Activated CD8-positive, alpha-beta T cell treated with anti-CD3 and anti-CD28 coated beads for 36 hours (primary cell): Measurements from ENCODE around the gene POLD3. TPM values are rescaled to one million over a fixed set of nuclear protein-coding genes. Genes with fewer than 3 reads are reported as not detected.

Experiments
- ATAC-seq: fragments of 200-7000 bp; cut with Tn5 transposase; one replicate; pipeline ENCODE4 v1.10.0; 2021; ENCODE audit warnings: mild to moderate bottlenecking, moderate library complexity
- CTCF ChIA-PET: fragments of 350-600 bp; sonication (Branson Sonifier 250); formaldehyde crosslinking; loops from one replicate; lab custom pipeline; 2021; ENCODE audit warnings: antibody characterized with exemption; lab: Charles Lee
- POLR2A ChIA-PET: fragments of 350-600 bp; sonication (Branson Sonifier 250); formaldehyde crosslinking; loops from one replicate; lab custom pipeline; 2021; ENCODE audit warnings: antibody characterized with exemption; lab: Charles Lee
- DNase-seq: peaks from one replicate; pipeline ENCODE4 v3.0.0-alpha.2; 2020
- H3K27ac Mint-ChIP-seq: one replicate; pipeline ENCODE4 v1.8.0; 2021; ENCODE audit warnings: mild to moderate bottlenecking, mixed read lengths
- H3K27me3 Mint-ChIP-seq: one replicate; pipeline ENCODE4 v1.8.0; 2021; ENCODE audit warnings: mixed read lengths
- H3K36me3 Mint-ChIP-seq: one replicate; pipeline ENCODE4 v1.8.0; 2021; ENCODE audit warnings: low read depth, mixed read lengths
- H3K4me1 Mint-ChIP-seq: one replicate; pipeline ENCODE4 v1.8.0; 2021; ENCODE audit warnings: low read depth, mixed read lengths
- H3K4me3 Mint-ChIP-seq: one replicate; pipeline ENCODE4 v1.8.0; 2021; ENCODE audit warnings: mild to moderate bottlenecking, moderate library complexity, mixed read lengths
- H3K9me3 Mint-ChIP-seq: one replicate; pipeline ENCODE4 v1.8.0; 2021; ENCODE audit warnings: mixed read lengths
- intact Hi-C: fragments of 100-400 bp; cut with micrococcal nuclease; formaldehyde crosslinking; loops from one replicate; pipeline ENCODE4 v1.10.0; 2022
- total RNA-seq, 2 experiments: library from RNA; stranded (reverse); gene quantifications; one replicate each; pipeline ENCODE4 v1.2.3, GENCODE V29; 2021
- TF ChIP-seq, protein P1 (sequence below): fragments of 200-600 bp; IDR thresholded peaks from one replicate; pipeline ENCODE4 v1.8.0; 2022; ENCODE audit warnings: antibody characterized with exemption, mild to moderate bottlenecking

POLD3 gene
- total RNA-seq, 2 experiments from 2014 or later: 56.0 to 67.2 TPM

DNA sequence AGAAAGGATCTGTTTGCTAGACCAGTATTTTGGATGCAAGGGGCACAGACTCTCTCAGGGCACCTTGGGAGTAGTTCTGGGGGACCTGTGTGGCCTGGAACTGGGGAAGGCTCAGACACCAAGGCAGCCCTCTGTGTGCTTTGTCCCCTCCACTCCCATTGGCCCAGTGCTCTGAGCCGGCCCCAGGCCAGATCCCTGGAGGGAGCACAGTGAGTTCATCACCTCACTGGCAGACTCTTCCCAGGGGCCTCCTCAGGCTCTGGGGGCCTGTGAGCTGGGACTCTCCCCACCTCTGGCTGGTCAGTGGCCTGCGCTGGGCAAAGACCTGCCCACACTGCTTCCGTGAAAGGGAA, 87.1 kb downstream of the POLD3 start:
- ChIA-PET POLR2A (no interaction called here), CTCF (interaction anchor here (8.2 kb wide), 1 partner anchor 22 kb away, joined by 54 read pairs; no protein-coding TSS in a partner anchor)
- no peaks in the 10 kb centered on the region for H3K36me3 Mint-ChIP-seq
- intact Hi-C loops: no loop called here
- no peak overlapping the region for H3K27ac Mint-ChIP-seq
- H3K9me3 Mint-ChIP-seq: no peaks in the 10 kb centered on the region
- TF ChIP-seq, protein P1, sequence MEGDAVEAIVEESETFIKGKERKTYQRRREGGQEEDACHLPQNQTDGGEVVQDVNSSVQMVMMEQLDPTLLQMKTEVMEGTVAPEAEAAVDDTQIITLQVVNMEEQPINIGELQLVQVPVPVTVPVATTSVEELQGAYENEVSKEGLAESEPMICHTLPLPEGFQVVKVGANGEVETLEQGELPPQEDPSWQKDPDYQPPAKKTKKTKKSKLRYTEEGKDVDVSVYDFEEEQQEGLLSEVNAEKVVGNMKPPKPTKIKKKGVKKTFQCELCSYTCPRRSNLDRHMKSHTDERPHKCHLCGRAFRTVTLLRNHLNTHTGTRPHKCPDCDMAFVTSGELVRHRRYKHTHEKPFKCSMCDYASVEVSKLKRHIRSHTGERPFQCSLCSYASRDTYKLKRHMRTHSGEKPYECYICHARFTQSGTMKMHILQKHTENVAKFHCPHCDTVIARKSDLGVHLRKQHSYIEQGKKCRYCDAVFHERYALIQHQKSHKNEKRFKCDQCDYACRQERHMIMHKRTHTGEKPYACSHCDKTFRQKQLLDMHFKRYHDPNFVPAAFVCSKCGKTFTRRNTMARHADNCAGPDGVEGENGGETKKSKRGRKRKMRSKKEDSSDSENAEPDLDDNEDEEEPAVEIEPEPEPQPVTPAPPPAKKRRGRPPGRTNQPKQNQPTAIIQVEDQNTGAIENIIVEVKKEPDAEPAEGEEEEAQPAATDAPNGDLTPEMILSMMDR: no peak
- peaks cover 13% of the 10 kb centered on the region for H3K27me3 Mint-ChIP-seq
- no peaks in the 10 kb centered on the region for H3K4me1 Mint-ChIP-seq
- no peak overlapping the region for H3K4me3 Mint-ChIP-seq
- ATAC-seq: no peak
- no peak for DNase-seq

DNA sequence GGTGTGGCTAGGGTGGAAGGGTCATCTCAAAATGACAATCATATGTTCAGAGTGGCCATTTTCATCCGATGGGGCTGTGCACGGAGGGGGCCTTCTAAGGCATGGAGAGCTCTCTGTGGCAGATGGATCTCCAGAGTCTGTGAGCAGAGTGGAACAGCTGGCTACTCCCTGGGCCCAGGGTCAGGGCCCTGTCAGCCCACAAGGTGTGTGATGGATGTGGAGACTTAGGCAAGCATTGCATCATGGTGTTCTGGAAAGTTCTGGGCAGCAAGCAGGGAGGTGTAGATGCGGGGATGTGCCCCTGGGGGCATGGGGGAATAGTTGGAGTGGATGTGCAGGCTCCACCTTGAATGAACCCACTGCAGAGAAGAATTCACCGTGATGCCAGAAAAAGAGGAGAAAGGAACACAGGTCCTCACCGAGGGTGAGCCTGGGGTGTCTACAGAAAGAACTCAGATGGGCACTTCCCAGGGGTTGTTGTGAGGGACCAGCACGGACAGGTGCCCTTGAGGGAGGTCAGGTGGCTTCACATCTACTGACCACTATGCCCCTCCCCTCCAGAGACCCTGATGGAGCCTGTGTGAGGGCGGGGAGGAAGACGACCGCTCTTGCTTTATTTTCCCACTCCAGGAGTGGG, 87.8 kb downstream of the POLD3 start:
- H3K4me1 Mint-ChIP-seq: no peaks in the 10 kb centered on the region
- no peaks in the 10 kb centered on the region for H3K36me3 Mint-ChIP-seq
- intact Hi-C loops: no loop called here
- H3K9me3 Mint-ChIP-seq: no peaks in the 10 kb centered on the region
- ChIA-PET CTCF (interaction anchor here (8.2 kb wide), 1 partner anchor 21 kb away, joined by 54 read pairs; no protein-coding TSS in a partner anchor), POLR2A (no interaction called here)
- TF ChIP-seq, protein P1: no peak
- no peak overlapping the region for H3K27ac Mint-ChIP-seq
- no peak for ATAC-seq
- H3K4me3 Mint-ChIP-seq: no peak overlapping the region
- DNase-seq: no peak
- peaks cover 13% of the 10 kb centered on the region for H3K27me3 Mint-ChIP-seq

DNA sequence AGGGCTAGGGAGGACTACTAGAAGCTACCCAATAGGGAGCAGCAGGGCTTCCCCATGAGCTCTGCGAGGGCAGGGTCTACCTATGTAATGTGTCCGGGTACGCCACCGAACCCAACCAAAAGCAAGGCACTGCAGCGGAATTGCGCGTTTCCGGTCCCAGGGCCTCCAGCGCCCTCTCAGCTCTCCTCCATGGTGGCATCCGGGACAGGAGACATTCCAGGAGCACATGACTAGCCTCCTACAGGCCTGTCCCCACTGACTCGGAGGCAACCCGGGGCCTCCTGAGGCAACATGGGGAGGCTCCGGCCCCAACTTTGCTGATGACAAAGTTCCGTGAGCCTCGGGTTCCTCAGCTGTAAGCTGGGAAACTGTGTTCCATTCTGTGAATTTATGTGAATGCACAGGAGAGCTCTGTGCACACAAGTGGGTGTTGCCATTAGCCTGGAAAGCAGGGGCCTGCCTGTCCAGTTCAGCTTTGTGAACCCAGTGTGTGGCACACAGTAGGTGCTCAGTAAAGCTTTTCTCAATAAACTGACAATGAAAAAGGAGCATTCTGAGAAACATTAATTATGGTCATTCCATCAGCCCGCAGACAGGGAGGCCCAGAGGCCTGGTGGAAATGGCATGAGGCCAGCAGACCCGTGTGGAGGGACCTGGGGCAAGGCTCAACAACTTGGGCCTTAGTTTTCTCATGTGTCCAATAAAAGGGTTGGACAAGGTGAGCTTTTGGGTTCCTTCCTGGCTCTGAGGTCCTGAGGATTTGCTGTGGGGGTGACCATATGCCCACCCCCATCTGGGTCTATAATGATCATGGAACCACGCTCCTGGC, 88.5 kb downstream of the POLD3 start:
- CTCF ChIA-PET: interaction anchor here (8.2 kb wide), 1 partner anchor 20 kb away, joined by 54 read pairs; no protein-coding TSS in a partner anchor
- H3K27ac Mint-ChIP-seq: no peak overlapping the region

DNA sequence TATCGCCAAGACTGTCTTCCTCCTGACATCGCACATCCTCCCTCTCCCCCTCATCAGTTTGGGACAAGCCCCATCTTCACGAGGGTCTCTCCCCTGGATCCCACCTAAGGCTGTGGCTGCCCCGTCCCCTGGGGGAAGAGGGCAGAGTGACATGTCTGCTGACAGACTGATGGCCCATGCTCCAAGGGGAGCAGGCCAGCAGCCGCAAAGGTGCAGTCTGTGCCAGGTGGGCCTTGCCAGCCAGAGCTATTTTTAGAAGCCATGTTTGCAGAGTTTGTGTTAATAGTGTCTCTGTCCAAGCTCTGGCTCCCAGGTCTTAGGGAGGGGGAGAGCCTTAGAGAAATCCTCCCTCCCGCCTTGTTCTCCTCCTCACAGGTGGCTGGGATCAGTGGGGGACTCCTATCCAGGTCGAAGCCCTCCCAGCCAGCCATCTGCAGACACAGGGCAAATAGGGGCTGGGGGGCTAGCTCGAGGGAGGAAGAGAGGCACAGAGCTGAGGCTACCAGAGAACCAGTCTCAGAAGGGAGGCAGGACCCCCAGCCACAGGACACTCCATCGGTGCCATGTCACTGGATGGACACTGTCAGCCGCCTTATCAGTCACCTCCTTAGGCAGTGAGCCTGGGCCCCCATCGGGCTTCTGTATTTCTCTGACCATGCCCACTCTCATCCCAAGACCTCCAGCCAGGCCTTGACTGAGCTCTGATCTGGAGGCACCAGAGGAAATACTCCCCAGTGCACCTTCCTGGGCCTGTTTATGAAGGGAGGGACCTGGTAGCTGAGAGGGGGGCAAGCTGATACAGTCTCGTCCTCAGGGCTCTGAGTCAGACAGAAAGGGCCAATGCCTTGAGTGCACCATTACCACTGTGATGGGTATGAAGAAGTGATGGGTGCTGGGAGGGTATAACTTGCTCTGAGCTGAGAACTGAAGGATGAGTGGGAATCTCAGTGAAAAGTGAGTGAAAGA, 89.6 kb downstream of the POLD3 start:
- H3K4me1 Mint-ChIP-seq: no peaks in the 10 kb centered on the region
- H3K4me3 Mint-ChIP-seq: no peak overlapping the region
- DNase-seq (no peak), ATAC-seq (no peak)
- H3K27ac Mint-ChIP-seq: no peak overlapping the region
- CTCF ChIA-PET: interaction anchor here (1.6 to 8.2 kb wide), 2 partner anchors 11 to 19 kb away, joined by 5 to 54 read pairs; no protein-coding TSS in a partner anchor
- H3K36me3 Mint-ChIP-seq: no peaks in the 10 kb centered on the region
- H3K27me3 Mint-ChIP-seq: peaks cover 13% of the 10 kb centered on the region
- intact Hi-C loops: no loop called here
- TF ChIP-seq, protein P1: no peak
- POLR2A ChIA-PET: no interaction called here
- H3K9me3 Mint-ChIP-seq: no peaks in the 10 kb centered on the region

More for the DNA sequence above, 88.5 kb downstream of the POLD3 start:
- H3K9me3 Mint-ChIP-seq: no peaks in the 10 kb centered on the region
- no peak overlapping the region for H3K4me3 Mint-ChIP-seq
- TF ChIP-seq, protein P1: no peak
- DNase-seq (no peak), ATAC-seq (no peak)
- POLR2A ChIA-PET: no interaction called here
- no peaks in the 10 kb centered on the region for H3K36me3 Mint-ChIP-seq
- intact Hi-C loops: no loop called here
- H3K4me1 Mint-ChIP-seq: no peaks in the 10 kb centered on the region
- peaks cover 13% of the 10 kb centered on the region for H3K27me3 Mint-ChIP-seq
